IMR-90 (cell line): ENCODE data around the gene ZMIZ1. TPM values are rescaled to one million over a fixed set of nuclear protein-coding genes. Genes with fewer than 3 reads are reported as not detected.

Experiments
- ATAC-seq: fragments of 200-7000 bp; cut with Tn5 transposase; 2 replicates; pipeline ENCODE4 v1.9.1; 2020; ENCODE audit warnings: low read depth, mild to moderate bottlenecking, moderate library complexity
- BruUV-seq: library from RNA; stranded (reverse); fragments of 400-500 nt; replicated peaks from 2 replicates; lab custom pipeline; 2021; lab: Mats Ljungman, UMichigan
- CTCF ChIA-PET: fragments of 300-600 bp; formaldehyde crosslinking; extraction: SDS; loops from one replicate; lab custom pipeline; 2021; ENCODE audit warnings: antibody characterized with exemption; lab: Yijun Ruan, JAX
- POLR2A ChIA-PET: fragments of 300-600 bp; sonication (Branson Sonifier 250); formaldehyde crosslinking; loops from one replicate; lab custom pipeline; 2022; ENCODE audit warnings: antibody characterized with exemption; ENCODE audit not compliant: unreplicated experiment; lab: Charles Lee
- DNase-seq: peaks from one replicate; pipeline ENCODE4 v3.0.0; 2013
- H2AFZ ChIP-seq: replicated peaks from 2 replicates; pipeline ENCODE3; 2013; ENCODE audit warnings: low read length, mild to moderate bottlenecking; ENCODE audit not compliant: poor library complexity
- H2AK5ac ChIP-seq: 2 replicates; pipeline ENCODE4 v1.6.1; 2013; ENCODE audit warnings: low read depth, low read length, inconsistent platforms
- H2AK9ac ChIP-seq: replicated peaks from 2 replicates; pipeline ENCODE3; 2013; ENCODE audit warnings: mild to moderate bottlenecking, low read depth, low read length, moderate library complexity; ENCODE audit not compliant: poor library complexity
- H2BK120ac ChIP-seq: 2 replicates; pipeline ENCODE4 v1.6.1; 2013; ENCODE audit warnings: low read depth, low read length, inconsistent platforms
- H2BK15ac ChIP-seq: 3 replicates; pipeline ENCODE4 v1.6.1; 2013; ENCODE audit warnings: low read depth, low read length, inconsistent platforms
- H2BK20ac ChIP-seq: 2 replicates; pipeline ENCODE4 v1.6.1; 2013; ENCODE audit warnings: low read depth, mild to moderate bottlenecking, inconsistent platforms, low read length, moderate library complexity
- H2BK5ac ChIP-seq: 2 replicates; pipeline ENCODE4 v1.6.1; 2013; ENCODE audit warnings: mild to moderate bottlenecking, low read depth, low read length, inconsistent platforms; ENCODE audit not compliant: poor library complexity, severe bottlenecking
- H3K14ac ChIP-seq: replicated peaks from 2 replicates; pipeline ENCODE4 v1.6.1; 2013; ENCODE audit warnings: low read depth, low read length, inconsistent platforms
- H3K18ac ChIP-seq: 2 replicates; pipeline ENCODE4 v1.6.1; 2013; ENCODE audit warnings: low read depth, low read length, control low read depth
- H3K23ac ChIP-seq: 2 replicates; pipeline ENCODE4 v1.6.1; 2013; ENCODE audit warnings: low read depth, low read length, inconsistent platforms
- H3K27ac ChIP-seq: 2 replicates; pipeline ENCODE4 v1.5.1; 2013; ENCODE audit warnings: mild to moderate bottlenecking, control low read depth, low read length; ENCODE audit not compliant: insufficient read depth
- H3K27me3 ChIP-seq: 2 replicates; pipeline ENCODE4 v1.6.1; 2013; ENCODE audit warnings: low read length; ENCODE audit not compliant: control insufficient read depth, insufficient read depth
- H3K36me3 ChIP-seq: 2 replicates; pipeline ENCODE4 v1.6.1; 2013; ENCODE audit warnings: low read length, mixed read lengths; ENCODE audit not compliant: control insufficient read depth, insufficient read depth
- H3K4ac ChIP-seq: 2 replicates; pipeline ENCODE4 v1.6.1; 2013; ENCODE audit warnings: low read depth, low read length, inconsistent platforms
- H3K4me1 ChIP-seq: 2 replicates; pipeline ENCODE4 v1.6.1; 2013; ENCODE audit warnings: low read length, mixed read lengths; ENCODE audit not compliant: control insufficient read depth, insufficient read depth
- H3K4me2 ChIP-seq: 2 replicates; pipeline ENCODE4 v1.6.1; 2013; ENCODE audit warnings: low read depth, mild to moderate bottlenecking, control low read depth, low read length, moderate library complexity
- H3K4me3 ChIP-seq: 2 replicates; pipeline ENCODE4 v1.5.1; 2013; ENCODE audit warnings: low read depth, mild to moderate bottlenecking, control low read depth, low read length, moderate library complexity; ENCODE audit not compliant: insufficient read depth
- H3K56ac ChIP-seq: 2 replicates; pipeline ENCODE4 v1.6.1; 2013; ENCODE audit warnings: low read length, inconsistent platforms; ENCODE audit not compliant: insufficient read depth; ENCODE audit errors: extremely low read depth
- H3K79me1 ChIP-seq, 2 experiments: 2 replicates each; pipeline ENCODE4 v1.6.1; 2013; ENCODE audit warnings: low read length in 2 of 2, inconsistent platforms in 1 of 2, low read depth in 1 of 2
- H3K9ac ChIP-seq: 2 replicates; pipeline ENCODE4 v1.6.1; 2013; ENCODE audit warnings: low read depth, low read length, control low read depth
- H3K9me1 ChIP-seq: 2 replicates; pipeline ENCODE4 v1.6.1; 2013; ENCODE audit warnings: low read length, inconsistent platforms; ENCODE audit not compliant: insufficient read depth
- H3K9me3 ChIP-seq: 2 replicates; pipeline ENCODE4 v1.6.1; 2013; ENCODE audit warnings: low read length; ENCODE audit not compliant: control insufficient read depth, insufficient read depth
- H4K20me1 ChIP-seq: 2 replicates; pipeline ENCODE4 v1.6.1; 2013; ENCODE audit warnings: low read length, inconsistent platforms; ENCODE audit not compliant: insufficient read depth
- H4K5ac ChIP-seq: 2 replicates; pipeline ENCODE4 v1.6.1; 2013; ENCODE audit warnings: mild to moderate bottlenecking, low read depth, low read length, control low read depth
- H4K8ac ChIP-seq, 2 experiments: 2 replicates each; pipeline ENCODE4 v1.6.1; 2013; ENCODE audit warnings: low read depth in 2 of 2, low read length in 2 of 2, control low read depth in 1 of 2, inconsistent platforms in 1 of 2
- H4K91ac ChIP-seq: 2 replicates; pipeline ENCODE4 v1.6.1; 2013; ENCODE audit warnings: low read depth, low read length, inconsistent platforms; ENCODE audit not compliant: insufficient read depth
- RCOR1 ChIP-seq: IDR thresholded peaks from 2 replicates; pipeline ENCODE4 v1.6.1; 2012; ENCODE audit warnings: mild to moderate bottlenecking, low read length, improper control_type of control experiment; ENCODE audit not compliant: insufficient replicate concordance
- SMC3 ChIP-seq: fragments of 150-350 bp; IDR thresholded peaks from 2 replicates; pipeline ENCODE4 v1.6.1; 2016; ENCODE audit warnings: low read depth, mild to moderate bottlenecking, antibody characterized with exemption, low read length, moderate library complexity
- WGBS, 2 experiments: methylation state at CpG; one replicate each; pipeline versions ENCODE4 v1.1.5 to v1.1.7; 2013; ENCODE audit warnings: missing lambda C conversion rate in 2 of 2; ENCODE audit not compliant: insufficient read length in 1 of 2; ENCODE audit errors: extremely low coverage in 2 of 2; 5-methylcytosine and 5-hydroxymethylcytosine counted together
- dilution Hi-C: fragments of 300-500 bp; cut with HindIII; formaldehyde crosslinking; loops from one replicate; pipeline ENCODE4 v1.14.3; 2018; ENCODE audit warnings: low sequenced_read_pairs; ENCODE audit not compliant: unreplicated experiment
- in situ Hi-C: fragments of 300-500 bp; cut with MboI; formaldehyde crosslinking; loops from 3 replicates; pipeline ENCODE4 v1.14.3; 2019; ENCODE audit warnings: low sequenced_read_pairs, inconsistent platforms, mixed read lengths
- intact Hi-C: fragments of 100-400 bp; cut with micrococcal nuclease; formaldehyde crosslinking; loops from 2 replicates; pipeline ENCODE4 v1.10.0; 2022
- polyA plus RNA-seq, 3 experiments: library from polyadenylated mRNA; depleted of rRNA; stranded (reverse); fragments of >200 nt; gene quantifications; 2 replicates each; pipeline ENCODE4 v1.2.3, GENCODE V29; 2012; ENCODE audit warnings: low replicate concordance in 1 of 3
- total RNA-seq: library from RNA; depleted of rRNA; stranded (reverse); fragments of >200 nt; gene quantifications from 2 replicates; pipeline ENCODE4 v1.2.3, GENCODE V29; 2012
- TF ChIP-seq, protein P1 (sequence below): conservative IDR thresholded peaks from 2 replicates; pipeline ENCODE4 v1.5.1; 2012; ENCODE audit warnings: mild to moderate bottlenecking, low read depth, low read length, improper control_type of control experiment

Gene ZMIZ1
- total and polyA plus RNA-seq, 2 of the 4 experiments (the other 2 are of a cell fraction), result 6.6 to 48.7 TPM

DNA sequence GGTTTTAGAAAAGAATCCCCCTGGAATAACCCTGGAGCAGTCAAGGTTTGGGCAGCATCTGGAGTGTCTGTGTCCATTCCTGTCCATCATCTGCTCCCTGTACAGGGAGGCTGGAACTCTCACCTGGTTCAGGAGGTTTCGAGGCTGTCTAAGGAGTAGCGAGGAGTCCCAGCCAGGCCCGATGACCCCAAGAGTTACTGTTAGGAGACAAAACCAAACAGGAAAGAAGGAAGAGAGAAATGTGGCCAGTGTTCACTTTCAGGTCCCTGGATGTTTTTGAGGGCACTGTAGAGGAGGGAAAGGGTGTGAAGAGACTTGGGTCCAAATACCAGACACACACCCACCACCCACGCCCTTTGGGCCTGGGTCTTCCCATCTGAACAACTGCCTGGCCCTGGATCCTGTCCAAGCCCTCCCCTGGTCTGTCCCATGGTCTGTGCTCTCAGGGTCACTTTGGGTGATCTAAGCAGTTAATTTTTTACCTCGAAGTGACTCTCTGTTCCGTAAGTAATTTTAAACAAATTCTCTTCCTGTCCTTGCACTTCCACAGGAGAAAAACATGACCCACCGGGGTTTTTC is 117.1 kb downstream of the ZMIZ1 start (continued):
- TF ChIP-seq SMC3, result no peak

DNA sequence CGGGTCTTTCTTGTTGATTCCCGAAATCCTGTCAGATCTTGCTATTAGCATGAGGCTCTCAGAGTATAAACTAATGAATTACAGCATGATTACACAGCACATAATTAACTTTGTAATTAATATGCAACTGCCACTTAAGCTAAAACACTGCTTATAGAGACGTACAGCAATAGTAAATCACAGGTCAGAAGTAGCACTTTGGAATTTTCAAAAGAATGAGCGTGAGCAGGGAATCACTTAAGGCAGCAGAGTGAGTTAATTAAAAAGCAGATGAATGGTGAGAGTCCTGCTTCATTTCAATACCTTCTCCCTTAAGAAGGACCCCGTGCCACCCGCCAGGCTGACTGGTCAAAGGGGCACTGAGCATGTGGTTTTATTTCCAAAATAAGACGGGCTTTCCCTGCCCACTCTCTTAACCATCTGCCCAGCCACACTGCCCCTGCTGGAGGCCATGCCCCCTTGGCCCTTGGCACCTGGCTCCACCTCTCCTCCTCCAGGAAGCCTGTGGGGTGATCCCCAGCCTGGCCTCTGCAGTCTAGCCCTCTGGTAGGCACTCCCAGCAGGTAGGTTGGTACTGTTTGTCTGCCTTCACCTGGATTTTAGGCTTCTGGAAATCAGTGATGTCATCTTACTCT is 117.8 kb downstream of the ZMIZ1 start:
- Histone ChIP-seq H3K27ac (no peak overlapping the region), H2BK5ac (no peak overlapping the region), H3K9me3 (no peaks in the 10 kb centered on the region), H4K20me1 (peaks cover 40% of the 10 kb centered on the region), H3K4ac (0 out of 2 replicates have a peak overlapping the region, but pooled peaks have one; percentile 13), H3K18ac (no peak overlapping the region), H2BK20ac (no peak overlapping the region), H3K27me3 (no peaks in the 10 kb centered on the region), H2BK120ac (no peak overlapping the region), H2BK15ac (no peak overlapping the region), H3K79me1 (peaks cover 69 to 98% of the 10 kb centered on the region in 2 experiments), H3K9ac (no peak overlapping the region), H2AK5ac (no peak overlapping the region), H3K36me3 (peaks cover 32% of the 10 kb centered on the region), H3K4me1 (peaks cover 54% of the 10 kb centered on the region), H3K9me1 (peaks cover 58% of the 10 kb centered on the region), H3K4me3 (no peak overlapping the region), H2AFZ (no peak overlapping the region), H3K56ac (no peak overlapping the region), H2AK9ac (no peak overlapping the region), H4K91ac (no peak overlapping the region), H3K14ac (no peak overlapping the region), H3K4me2 (no peak overlapping the region), H4K8ac (peak overlapping the region in 1 of 2 experiments; percentile 8; a peak in 1 of 4 replicates), H3K23ac (no peak overlapping the region; the same call in 1 of the 2 replicates), H4K5ac (no peak overlapping the region)
- intact Hi-C loops (no loop called here), dilution Hi-C loops (no loop called here), in situ Hi-C loops (loop anchor here (5.0 kb wide), 1 partner anchor 104 kb away; no protein-coding TSS in a partner anchor)
- no TSS peak for BruUV-seq
- ChIA-PET POLR2A (no interaction called here), CTCF (no interaction called here)
- TF ChIP-seq RCOR1, result no peak
- TF ChIP-seq, protein P1, sequence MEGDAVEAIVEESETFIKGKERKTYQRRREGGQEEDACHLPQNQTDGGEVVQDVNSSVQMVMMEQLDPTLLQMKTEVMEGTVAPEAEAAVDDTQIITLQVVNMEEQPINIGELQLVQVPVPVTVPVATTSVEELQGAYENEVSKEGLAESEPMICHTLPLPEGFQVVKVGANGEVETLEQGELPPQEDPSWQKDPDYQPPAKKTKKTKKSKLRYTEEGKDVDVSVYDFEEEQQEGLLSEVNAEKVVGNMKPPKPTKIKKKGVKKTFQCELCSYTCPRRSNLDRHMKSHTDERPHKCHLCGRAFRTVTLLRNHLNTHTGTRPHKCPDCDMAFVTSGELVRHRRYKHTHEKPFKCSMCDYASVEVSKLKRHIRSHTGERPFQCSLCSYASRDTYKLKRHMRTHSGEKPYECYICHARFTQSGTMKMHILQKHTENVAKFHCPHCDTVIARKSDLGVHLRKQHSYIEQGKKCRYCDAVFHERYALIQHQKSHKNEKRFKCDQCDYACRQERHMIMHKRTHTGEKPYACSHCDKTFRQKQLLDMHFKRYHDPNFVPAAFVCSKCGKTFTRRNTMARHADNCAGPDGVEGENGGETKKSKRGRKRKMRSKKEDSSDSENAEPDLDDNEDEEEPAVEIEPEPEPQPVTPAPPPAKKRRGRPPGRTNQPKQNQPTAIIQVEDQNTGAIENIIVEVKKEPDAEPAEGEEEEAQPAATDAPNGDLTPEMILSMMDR, result no peak
- no CpG with 5 or more reads among the region's 7 CpGs for WGBS, 2 experiments
- DNase-seq (no peak), ATAC-seq (no peak)
